ENCODE data around the gene TGFB2. TPM values are rescaled to one million over a fixed set of nuclear protein-coding genes. Genes with fewer than 3 reads are reported as not detected.

Gene TGFB2
- total RNA-seq, 1 experiment from 2014 or later: 2.5 TPM

- ChIA-PET POLR2A (no interaction called here), CTCF (interaction anchor here (0.7 to 3.6 kb wide), 4 partner anchors 17 to 94 kb away, joined by 3 to 17 read pairs (median 4); no protein-coding TSS in a partner anchor)
- H3K27ac Mint-ChIP-seq: no peak overlapping the region
- DNase-seq (ENCODE audit: low spot score) (peak; percentile 58), ATAC-seq (peak; percentile 60)
- H3K27me3 Mint-ChIP-seq (ENCODE audit: low read depth): peaks cover 15% of the 10 kb centered on the region
- peaks cover 26% of the 10 kb centered on the region for H3K4me1 Mint-ChIP-seq
- TF ChIP-seq FOXP1 (CRISPR knock-in tag; IDR thresholded peaks at IDR 0.05; ENCODE audit: borderline replicate concordance) (no peak), CBFB (CRISPR knock-in tag; IDR thresholded peaks at IDR 0.05; ENCODE audit: low read depth) (no peak), USF2 (CRISPR knock-in tag; IDR thresholded peaks at IDR 0.05) (0 out of 2 replicates have a peak, but pooled peaks have one; percentile 4), EMX1 (CRISPR knock-in tag; IDR thresholded peaks at IDR 0.05) (no peak), GTF2I (CRISPR knock-in tag; conservative IDR thresholded peaks at IDR 0.05) (no peak), ZBTB43 (CRISPR knock-in tag; IDR thresholded peaks at IDR 0.05) (peak; percentile 90; the same call in 1 of the 2 replicates), ATF1 (CRISPR knock-in tag; IDR thresholded peaks at IDR 0.05) (peak; percentile 46; the same call in 1 of the 2 replicates), ZNF263 (CRISPR knock-in tag; IDR thresholded peaks at IDR 0.05; ENCODE audit: low read depth) (peak; percentile 25; the same call in 1 of the 2 replicates), ZNF317 (CRISPR knock-in tag; IDR thresholded peaks at IDR 0.05; ENCODE audit: borderline replicate concordance, low read depth) (no peak), FOXK1 (CRISPR knock-in tag; IDR thresholded peaks at IDR 0.05) (peak; percentile 25; the same call in 1 of the 2 replicates), JAZF1 (CRISPR knock-in tag; IDR thresholded peaks at IDR 0.05) (no peak), ELF4 (CRISPR knock-in tag; IDR thresholded peaks at IDR 0.05; ENCODE audit: low read depth) (no peak), ZNF423 (CRISPR knock-in tag; IDR thresholded peaks at IDR 0.05) (peak; percentile 55; the same call in 1 of the 2 replicates), ZNF532 (CRISPR knock-in tag; IDR thresholded peaks at IDR 0.05; ENCODE audit: borderline replicate concordance) (no peak)
- TF ChIP-seq, protein P1, sequence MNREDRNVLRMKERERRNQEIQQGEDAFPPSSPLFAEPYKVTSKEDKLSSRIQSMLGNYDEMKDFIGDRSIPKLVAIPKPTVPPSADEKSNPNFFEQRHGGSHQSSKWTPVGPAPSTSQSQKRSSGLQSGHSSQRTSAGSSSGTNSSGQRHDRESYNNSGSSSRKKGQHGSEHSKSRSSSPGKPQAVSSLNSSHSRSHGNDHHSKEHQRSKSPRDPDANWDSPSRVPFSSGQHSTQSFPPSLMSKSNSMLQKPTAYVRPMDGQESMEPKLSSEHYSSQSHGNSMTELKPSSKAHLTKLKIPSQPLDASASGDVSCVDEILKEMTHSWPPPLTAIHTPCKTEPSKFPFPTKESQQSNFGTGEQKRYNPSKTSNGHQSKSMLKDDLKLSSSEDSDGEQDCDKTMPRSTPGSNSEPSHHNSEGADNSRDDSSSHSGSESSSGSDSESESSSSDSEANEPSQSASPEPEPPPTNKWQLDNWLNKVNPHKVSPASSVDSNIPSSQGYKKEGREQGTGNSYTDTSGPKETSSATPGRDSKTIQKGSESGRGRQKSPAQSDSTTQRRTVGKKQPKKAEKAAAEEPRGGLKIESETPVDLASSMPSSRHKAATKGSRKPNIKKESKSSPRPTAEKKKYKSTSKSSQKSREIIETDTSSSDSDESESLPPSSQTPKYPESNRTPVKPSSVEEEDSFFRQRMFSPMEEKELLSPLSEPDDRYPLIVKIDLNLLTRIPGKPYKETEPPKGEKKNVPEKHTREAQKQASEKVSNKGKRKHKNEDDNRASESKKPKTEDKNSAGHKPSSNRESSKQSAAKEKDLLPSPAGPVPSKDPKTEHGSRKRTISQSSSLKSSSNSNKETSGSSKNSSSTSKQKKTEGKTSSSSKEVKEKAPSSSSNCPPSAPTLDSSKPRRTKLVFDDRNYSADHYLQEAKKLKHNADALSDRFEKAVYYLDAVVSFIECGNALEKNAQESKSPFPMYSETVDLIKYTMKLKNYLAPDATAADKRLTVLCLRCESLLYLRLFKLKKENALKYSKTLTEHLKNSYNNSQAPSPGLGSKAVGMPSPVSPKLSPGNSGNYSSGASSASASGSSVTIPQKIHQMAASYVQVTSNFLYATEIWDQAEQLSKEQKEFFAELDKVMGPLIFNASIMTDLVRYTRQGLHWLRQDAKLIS (CRISPR knock-in tag; IDR thresholded peaks at IDR 0.05; ENCODE audit: borderline replicate concordance): 0 out of 2 replicates have a peak, but pooled peaks have one; percentile 3
- TF ChIP-seq, protein P2, sequence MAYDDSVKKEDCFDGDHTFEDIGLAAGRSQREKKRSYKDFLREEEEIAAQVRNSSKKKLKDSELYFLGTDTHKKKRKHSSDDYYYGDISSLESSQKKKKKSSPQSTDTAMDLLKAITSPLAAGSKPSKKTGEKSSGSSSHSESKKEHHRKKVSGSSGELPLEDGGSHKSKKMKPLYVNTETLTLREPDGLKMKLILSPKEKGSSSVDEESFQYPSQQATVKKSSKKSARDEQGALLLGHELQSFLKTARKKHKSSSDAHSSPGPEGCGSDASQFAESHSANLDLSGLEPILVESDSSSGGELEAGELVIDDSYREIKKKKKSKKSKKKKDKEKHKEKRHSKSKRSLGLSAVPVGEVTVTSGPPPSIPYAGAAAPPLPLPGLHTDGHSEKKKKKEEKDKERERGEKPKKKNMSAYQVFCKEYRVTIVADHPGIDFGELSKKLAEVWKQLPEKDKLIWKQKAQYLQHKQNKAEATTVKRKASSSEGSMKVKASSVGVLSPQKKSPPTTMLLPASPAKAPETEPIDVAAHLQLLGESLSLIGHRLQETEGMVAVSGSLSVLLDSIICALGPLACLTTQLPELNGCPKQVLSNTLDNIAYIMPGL (CRISPR knock-in tag; IDR thresholded peaks at IDR 0.05): peak; percentile 77
- H3K4me3 Mint-ChIP-seq: no peak overlapping the region
- H3K36me3 Mint-ChIP-seq: no peaks in the 10 kb centered on the region
- no peaks in the 10 kb centered on the region for H3K9me3 Mint-ChIP-seq
Observed at GRCh38 chr1:218345673-218346390, 696 bp downstream of the TGFB2 start.

Data from WTC11 (cell line).